WTC11 (cell line): ENCODE measurements around the gene CMTM1.

Source experiments
- NR2C2 ChIP-seq: sonication (generic); formaldehyde crosslinking; IDR thresholded peaks from 2 replicates; pipeline ENCODE4 v1.8.0; 2022; ENCODE audit warnings: mild to moderate bottlenecking, missing genetic modification reagents
- PRRX2 ChIP-seq: fragments of 250-450 bp; sonication (Bioruptor Pico); IDR thresholded peaks from 2 replicates; pipeline ENCODE4 v1.8.0; 2021; ENCODE audit warnings: mild to moderate bottlenecking
- ZBTB21 ChIP-seq: sonication (generic); formaldehyde crosslinking; IDR thresholded peaks from 2 replicates; pipeline ENCODE4 v1.8.1; 2023; ENCODE audit warnings: mild to moderate bottlenecking, missing genetic modification reagents, borderline replicate concordance
- ZNF121 ChIP-seq: sonication (generic); formaldehyde crosslinking; IDR thresholded peaks from 2 replicates; pipeline ENCODE4 v1.8.0; 2023; ENCODE audit warnings: missing genetic modification reagents
- TF ChIP-seq, protein P1 (sequence below): fragments of 200-600 bp; IDR thresholded peaks from 2 replicates; pipeline ENCODE4 v1.8.0; 2022; ENCODE audit warnings: antibody characterized with exemption
- TF ChIP-seq, protein P2 (sequence below): sonication (generic); formaldehyde crosslinking; IDR thresholded peaks from 2 replicates; pipeline ENCODE4 v1.8.1; 2022; ENCODE audit warnings: mild to moderate bottlenecking, moderate library complexity, missing genetic modification reagents

DNA sequence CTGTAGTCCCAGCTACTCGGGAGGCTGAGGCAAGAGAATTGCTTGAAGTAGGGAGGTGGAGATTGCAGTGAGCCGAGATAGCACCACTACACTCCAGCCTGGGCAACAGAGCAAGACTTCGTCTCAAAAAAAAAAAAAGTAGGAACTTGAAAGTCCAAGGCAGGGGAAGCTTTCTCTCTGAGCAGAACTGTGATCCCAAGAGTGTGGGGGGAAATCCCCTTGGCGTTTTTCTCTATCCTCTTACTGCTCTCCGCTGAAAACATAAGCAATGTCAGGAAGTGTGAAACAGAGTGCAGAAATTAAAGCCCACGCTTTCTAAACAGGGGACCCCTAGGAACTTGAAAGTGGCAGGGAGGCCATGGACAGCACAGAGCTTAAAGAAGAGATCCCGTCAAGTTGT lies 28.5 kb downstream of the CMTM1 start:
- TF ChIP-seq PRRX2 (CRISPR knock-in tag) (no peak), NR2C2 (CRISPR knock-in tag) (no peak), ZNF121 (no peak), ZBTB21 (CRISPR knock-in tag) (no peak)
- TF ChIP-seq, protein P1, sequence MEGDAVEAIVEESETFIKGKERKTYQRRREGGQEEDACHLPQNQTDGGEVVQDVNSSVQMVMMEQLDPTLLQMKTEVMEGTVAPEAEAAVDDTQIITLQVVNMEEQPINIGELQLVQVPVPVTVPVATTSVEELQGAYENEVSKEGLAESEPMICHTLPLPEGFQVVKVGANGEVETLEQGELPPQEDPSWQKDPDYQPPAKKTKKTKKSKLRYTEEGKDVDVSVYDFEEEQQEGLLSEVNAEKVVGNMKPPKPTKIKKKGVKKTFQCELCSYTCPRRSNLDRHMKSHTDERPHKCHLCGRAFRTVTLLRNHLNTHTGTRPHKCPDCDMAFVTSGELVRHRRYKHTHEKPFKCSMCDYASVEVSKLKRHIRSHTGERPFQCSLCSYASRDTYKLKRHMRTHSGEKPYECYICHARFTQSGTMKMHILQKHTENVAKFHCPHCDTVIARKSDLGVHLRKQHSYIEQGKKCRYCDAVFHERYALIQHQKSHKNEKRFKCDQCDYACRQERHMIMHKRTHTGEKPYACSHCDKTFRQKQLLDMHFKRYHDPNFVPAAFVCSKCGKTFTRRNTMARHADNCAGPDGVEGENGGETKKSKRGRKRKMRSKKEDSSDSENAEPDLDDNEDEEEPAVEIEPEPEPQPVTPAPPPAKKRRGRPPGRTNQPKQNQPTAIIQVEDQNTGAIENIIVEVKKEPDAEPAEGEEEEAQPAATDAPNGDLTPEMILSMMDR, result no peak
- TF ChIP-seq, protein P2, sequence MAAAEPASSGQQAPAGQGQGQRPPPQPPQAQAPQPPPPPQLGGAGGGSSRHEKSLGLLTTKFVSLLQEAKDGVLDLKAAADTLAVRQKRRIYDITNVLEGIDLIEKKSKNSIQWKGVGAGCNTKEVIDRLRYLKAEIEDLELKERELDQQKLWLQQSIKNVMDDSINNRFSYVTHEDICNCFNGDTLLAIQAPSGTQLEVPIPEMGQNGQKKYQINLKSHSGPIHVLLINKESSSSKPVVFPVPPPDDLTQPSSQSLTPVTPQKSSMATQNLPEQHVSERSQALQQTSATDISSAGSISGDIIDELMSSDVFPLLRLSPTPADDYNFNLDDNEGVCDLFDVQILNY (CRISPR knock-in tag), result no peak
